K562 (cell line): ENCODE measurements around the gene ATPAF2. TPM values are rescaled to one million over a fixed set of nuclear protein-coding genes. Genes with fewer than 3 reads are reported as not detected.

Experiments used
- ATAC-seq: fragments of 200-7000 bp; cut with Tn5 transposase; 3 replicates; pipeline ENCODE4 v1.9.1; 2020; ENCODE audit warnings: moderate library complexity
- BruUV-seq: library from RNA; stranded (reverse); fragments of 400-500 nt; replicated peaks from 2 replicates; lab custom pipeline; 2021; lab: Mats Ljungman, UMichigan
- CTCF ChIA-PET: fragments of 300-600 bp; formaldehyde crosslinking; extraction: SDS; loops from one replicate; lab custom pipeline; 2021; ENCODE audit warnings: low intra/inter-chr PET ratio; lab: Yijun Ruan, JAX
- POLR2A ChIA-PET: fragments of 300-600, 350-650 bp; sonication (Branson Sonifier 250); formaldehyde crosslinking; extraction: SDS; loops from one replicate; lab custom pipeline; 2021; ENCODE audit warnings: antibody characterized with exemption, inconsistent platforms; lab: Yijun Ruan, JAX
- DNase-seq, 4 experiments: peaks; one replicate each; pipeline versions ENCODE4 v3.0.0 to v3.0.0-alpha.2; 2011 to 2018; ENCODE audit warnings: low spot score in 3 of 4, mixed read lengths in 3 of 4; ENCODE audit errors: extremely low read depth in 1 of 4
- FAIRE-seq: peaks from 2 replicates; lab custom pipeline; 2011; peaks lifted over from hg19 to GRCh38; lab: Jason Lieb, UNC
- H2AFZ ChIP-seq: 2 replicates; pipeline ENCODE4 v1.6.0; 2011; ENCODE audit warnings: low read depth, low read length, control low read depth, inconsistent platforms
- H3K27ac ChIP-seq: fragments of 200-600 bp; 3 replicates; pipeline ENCODE4 v1.8.0; 2011; ENCODE audit warnings: low read depth, mild to moderate bottlenecking, control low read depth, inconsistent platforms, low read length, moderate library complexity, mixed read lengths; ENCODE audit errors: extremely low read depth
- H3K27me3 ChIP-seq, 2 experiments: fragments of 300-600 bp in 1 of 2; 2 replicates in 1 of 2; 3 replicates in 1 of 2; pipeline versions ENCODE4 v1.6.0 to v1.8.0; 2011; ENCODE audit warnings: inconsistent platforms in 2 of 2, low read length in 2 of 2, mild to moderate bottlenecking in 1 of 2, mixed read lengths in 1 of 2, moderate library complexity in 1 of 2; ENCODE audit not compliant: control insufficient read depth in 2 of 2, insufficient read depth in 2 of 2
- H3K36me3 ChIP-seq: fragments of 300-600 bp; 3 replicates; pipeline ENCODE4 v1.8.0; 2011; ENCODE audit warnings: mild to moderate bottlenecking, low read length, inconsistent platforms; ENCODE audit not compliant: control insufficient read depth, insufficient read depth
- H3K4me1 ChIP-seq, 2 experiments: fragments of 200-600 bp in 1 of 2; replicated peaks in 1 of 2; 2 replicates in 1 of 2; 3 replicates in 1 of 2; pipeline versions ENCODE4 v1.5.1 to v1.8.0; 2011; ENCODE audit warnings: inconsistent platforms in 2 of 2, low read length in 2 of 2, mild to moderate bottlenecking in 1 of 2, mixed read lengths in 1 of 2, moderate library complexity in 1 of 2; ENCODE audit not compliant: control insufficient read depth in 2 of 2, insufficient read depth in 2 of 2
- H3K4me2 ChIP-seq: 2 replicates; pipeline ENCODE4 v1.6.1; 2011; ENCODE audit warnings: low read length, control low read depth, inconsistent platforms, mixed read lengths; ENCODE audit not compliant: insufficient read depth
- H3K4me3 ChIP-seq: fragments of 200-600 bp; sonication (generic), shearing (Covaris generic); 2 replicates; pipeline ENCODE4 v1.5.1; 2016; ENCODE audit warnings: control low read depth, inconsistent platforms
- H3K79me2 ChIP-seq: fragments of 200-600 bp; 3 replicates; pipeline ENCODE4 v1.8.0; 2011; ENCODE audit warnings: low read length, inconsistent platforms; ENCODE audit not compliant: control insufficient read depth, insufficient read depth
- H3K9ac ChIP-seq, 2 experiments: 2 replicates each; pipeline versions ENCODE4 v1.6.0 to v1.6.1; 2011; ENCODE audit warnings: low read depth in 2 of 2, low read length in 2 of 2, control low read depth in 1 of 2, inconsistent platforms in 1 of 2, mild to moderate bottlenecking in 1 of 2, mixed read lengths in 1 of 2; ENCODE audit not compliant: insufficient read depth in 1 of 2
- H3K9me1 ChIP-seq: one replicate; pipeline ENCODE4 v1.6.0; 2011; ENCODE audit warnings: inconsistent platforms, mild to moderate bottlenecking, low read length, moderate library complexity; ENCODE audit not compliant: control insufficient read depth, insufficient read depth
- H3K9me3 ChIP-seq: replicated peaks from 2 replicates; pipeline ENCODE4 v1.5.1; 2011; ENCODE audit warnings: low read depth, low read length, inconsistent platforms; ENCODE audit not compliant: control insufficient read depth, insufficient read depth
- H4K20me1 ChIP-seq: replicated peaks from 2 replicates; pipeline ENCODE4 v1.6.1; 2011; ENCODE audit warnings: low read length, inconsistent platforms, mixed read lengths; ENCODE audit not compliant: control insufficient read depth, insufficient read depth
- L3MBTL2 ChIP-seq: fragments of 450-650 bp; IDR thresholded peaks from 2 replicates; pipeline ENCODE4 v1.6.1; 2016; ENCODE audit warnings: mild to moderate bottlenecking, moderate library complexity
- PHF8 ChIP-seq: fragments of 200-600 bp; sonication (generic); IDR thresholded peaks from 2 replicates; pipeline ENCODE4 v1.6.1; 2012; ENCODE audit warnings: mixed run types, mild to moderate bottlenecking, inconsistent platforms, low read length, moderate library complexity, borderline replicate concordance
- RBBP5 ChIP-seq: fragments of 200-600 bp; sonication (generic); IDR thresholded peaks from 2 replicates; pipeline ENCODE4 v1.6.1; 2012; ENCODE audit warnings: borderline replicate concordance, mild to moderate bottlenecking, low read length, control low read depth, inconsistent platforms; ENCODE audit not compliant: insufficient read depth, poor library complexity, severe bottlenecking
- RFX1 ChIP-seq: fragments of 450-650 bp; IDR thresholded peaks from 2 replicates; pipeline ENCODE4 v1.6.1; 2016; ENCODE audit warnings: mild to moderate bottlenecking, moderate library complexity
- SPI1 ChIP-seq: IDR thresholded peaks from 2 replicates; pipeline ENCODE4 v1.6.1; 2011; ENCODE audit warnings: low read depth, low read length, control low read depth, borderline replicate concordance
- WGBS: fragments of 100-300 bp; shearing (Covaris generic); methylation state at CpG from one replicate; pipeline ENCODE4 v1.1.6; 2016; ENCODE audit warnings: low coverage, mixed read lengths; ENCODE audit not compliant: insufficient coverage; ENCODE audit errors: missing lambda C conversion rate; 5-methylcytosine and 5-hydroxymethylcytosine counted together
- in situ Hi-C: fragments of 300-500 bp; cut with MboI; formaldehyde crosslinking; loops from 4 replicates; pipeline ENCODE4 v1.15.0; 2018; ENCODE audit warnings: inconsistent platforms, mixed read lengths
- intact Hi-C: fragments of 100-400 bp; cut with micrococcal nuclease; formaldehyde crosslinking; loops from 2 replicates; pipeline ENCODE4 v1.14.2; 2022
- polyA plus RNA-seq, 8 experiments: library from polyadenylated mRNA; depleted of rRNA in 4 of 8; stranded (reverse) in 5 of 8; unstranded in 3 of 8; fragments of >200 nt; fragmentation: Nextera tagmentation in 2 of 8; fragmentation: Illumina TruSeq in 1 of 8; extraction: Ambion mirVana in 2 of 8; extraction: Trizol in 1 of 8; gene quantifications; 2 replicates each; pipeline versions ENCODE4 v1.2.1 to v1.2.3, GENCODE V29; 2011 to 2014; ENCODE audit warnings: inconsistent platforms in 1 of 8, missing spikeins in 1 of 8
- total RNA-seq, 7 experiments: library from RNA; depleted of rRNA in 6 of 7; stranded (reverse); fragments of >200 nt in 6 of 7; fragmentation: Illumina TruSeq in 2 of 7; extraction: Trizol in 2 of 7; gene quantifications; 2 replicates each; pipeline versions ENCODE4 v1.2.1 to v1.2.3, GENCODE V29; 2011 to 2021; ENCODE audit warnings: low replicate concordance in 1 of 7
- TF ChIP-seq, protein P1 (sequence below): sonication (generic); formaldehyde crosslinking; IDR thresholded peaks from 2 replicates; pipeline ENCODE4 v1.8.0; 2022; ENCODE audit warnings: mild to moderate bottlenecking, low read depth, missing genetic modification reagents
- TF ChIP-seq, protein P2 (sequence below), 2 experiments: IDR thresholded peaks; 2 replicates each; pipeline ENCODE4 v1.6.1; 2011; ENCODE audit warnings: borderline replicate concordance in 1 of 2, control low read depth in 1 of 2, low read depth in 1 of 2, low read length in 1 of 2, mild to moderate bottlenecking in 1 of 2, mixed read lengths in 1 of 2, moderate library complexity in 1 of 2; ENCODE audit not compliant: insufficient read depth in 1 of 2, insufficient read length in 1 of 2, poor library complexity in 1 of 2, severe bottlenecking in 1 of 2; ENCODE audit errors: extremely low read depth in 1 of 2
- TF ChIP-seq, protein P3 (sequence below): fragments of 450-650 bp; IDR thresholded peaks from 2 replicates; pipeline ENCODE4 v1.6.1; 2017; ENCODE audit warnings: mild to moderate bottlenecking, moderate library complexity
- TF ChIP-seq, protein P4 (sequence below): fragments of 450-650 bp; IDR thresholded peaks from 2 replicates; pipeline ENCODE4 v1.6.1; 2017; ENCODE audit warnings: antibody characterized with exemption, mild to moderate bottlenecking
- TF ChIP-seq, protein P5 (sequence below): fragments of 450-650 bp; conservative IDR thresholded peaks from 2 replicates; pipeline ENCODE4 v1.6.1; 2016; ENCODE audit warnings: missing genetic modification characterization, low read depth, mild to moderate bottlenecking, missing compliant biosample characterization, moderate library complexity

Gene ATPAF2
- total and polyA plus RNA-seq, 9 of the 15 experiments (the other 6 are each of a cell fraction or from before 2014, with no cell fraction given), result 2.1 to 19.2 (median 11.3) TPM

DNA sequence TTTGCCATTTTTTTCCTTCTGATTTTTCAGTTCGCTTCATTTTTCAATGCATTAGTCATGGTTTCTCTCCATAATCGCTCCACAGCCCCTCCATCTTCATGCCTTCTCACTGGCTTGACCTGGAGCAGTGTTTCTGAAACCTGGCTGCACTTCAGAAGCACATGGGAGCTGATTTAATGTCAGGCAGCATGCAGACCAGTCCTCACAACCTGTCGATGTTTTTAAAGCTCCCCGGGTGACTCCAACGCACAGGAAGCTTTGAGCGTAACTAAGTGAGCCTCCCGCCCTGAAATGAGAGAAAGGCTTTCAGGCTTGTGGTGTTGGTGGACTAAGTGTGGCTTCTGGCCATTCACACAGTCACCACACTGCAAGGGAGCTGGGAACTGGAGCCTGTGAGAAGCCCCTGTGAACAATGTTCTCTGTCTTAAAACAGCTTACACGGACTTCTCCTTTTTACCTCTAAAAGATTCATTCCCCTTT is 31.9 kb upstream of the ATPAF2 start:
- peak overlapping the region; percentile 77 for H3K27ac ChIP-seq
- WGBS, result 7% methylated on average over 8 of the region's 8 CpGs
- TF ChIP-seq, protein P1, sequence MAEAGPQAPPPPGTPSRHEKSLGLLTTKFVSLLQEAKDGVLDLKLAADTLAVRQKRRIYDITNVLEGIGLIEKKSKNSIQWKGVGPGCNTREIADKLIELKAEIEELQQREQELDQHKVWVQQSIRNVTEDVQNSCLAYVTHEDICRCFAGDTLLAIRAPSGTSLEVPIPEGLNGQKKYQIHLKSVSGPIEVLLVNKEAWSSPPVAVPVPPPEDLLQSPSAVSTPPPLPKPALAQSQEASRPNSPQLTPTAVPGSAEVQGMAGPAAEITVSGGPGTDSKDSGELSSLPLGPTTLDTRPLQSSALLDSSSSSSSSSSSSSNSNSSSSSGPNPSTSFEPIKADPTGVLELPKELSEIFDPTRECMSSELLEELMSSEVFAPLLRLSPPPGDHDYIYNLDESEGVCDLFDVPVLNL (CRISPR knock-in tag), result no peak
- TF ChIP-seq, protein P2, sequence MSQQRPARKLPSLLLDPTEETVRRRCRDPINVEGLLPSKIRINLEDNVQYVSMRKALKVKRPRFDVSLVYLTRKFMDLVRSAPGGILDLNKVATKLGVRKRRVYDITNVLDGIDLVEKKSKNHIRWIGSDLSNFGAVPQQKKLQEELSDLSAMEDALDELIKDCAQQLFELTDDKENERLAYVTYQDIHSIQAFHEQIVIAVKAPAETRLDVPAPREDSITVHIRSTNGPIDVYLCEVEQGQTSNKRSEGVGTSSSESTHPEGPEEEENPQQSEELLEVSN (IDR thresholded peaks at IDR 0.05; ENCODE audit: borderline replicate concordance in 1 of 2, extremely low read depth in 1 of 2, insufficient read depth in 1 of 2, insufficient read length in 1 of 2, low read depth in 1 of 2, low read length in 1 of 2, poor library complexity in 1 of 2, severe bottlenecking in 1 of 2), result peak in 1 of 2 experiments; percentile 51
- TF ChIP-seq, protein P3, sequence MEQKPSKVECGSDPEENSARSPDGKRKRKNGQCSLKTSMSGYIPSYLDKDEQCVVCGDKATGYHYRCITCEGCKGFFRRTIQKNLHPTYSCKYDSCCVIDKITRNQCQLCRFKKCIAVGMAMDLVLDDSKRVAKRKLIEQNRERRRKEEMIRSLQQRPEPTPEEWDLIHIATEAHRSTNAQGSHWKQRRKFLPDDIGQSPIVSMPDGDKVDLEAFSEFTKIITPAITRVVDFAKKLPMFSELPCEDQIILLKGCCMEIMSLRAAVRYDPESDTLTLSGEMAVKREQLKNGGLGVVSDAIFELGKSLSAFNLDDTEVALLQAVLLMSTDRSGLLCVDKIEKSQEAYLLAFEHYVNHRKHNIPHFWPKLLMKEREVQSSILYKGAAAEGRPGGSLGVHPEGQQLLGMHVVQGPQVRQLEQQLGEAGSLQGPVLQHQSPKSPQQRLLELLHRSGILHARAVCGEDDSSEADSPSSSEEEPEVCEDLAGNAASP, result no peak
- TF ChIP-seq PHF8 (peak; percentile 21; the same call in 1 of the 2 replicates), L3MBTL2 (peak; percentile 52), RFX1 (peak; percentile 12; the same call in 1 of the 2 replicates), RBBP5 (peak; percentile 24), SPI1 (peak; percentile 54; the same call in 1 of the 2 replicates)
- TF ChIP-seq, protein P4, sequence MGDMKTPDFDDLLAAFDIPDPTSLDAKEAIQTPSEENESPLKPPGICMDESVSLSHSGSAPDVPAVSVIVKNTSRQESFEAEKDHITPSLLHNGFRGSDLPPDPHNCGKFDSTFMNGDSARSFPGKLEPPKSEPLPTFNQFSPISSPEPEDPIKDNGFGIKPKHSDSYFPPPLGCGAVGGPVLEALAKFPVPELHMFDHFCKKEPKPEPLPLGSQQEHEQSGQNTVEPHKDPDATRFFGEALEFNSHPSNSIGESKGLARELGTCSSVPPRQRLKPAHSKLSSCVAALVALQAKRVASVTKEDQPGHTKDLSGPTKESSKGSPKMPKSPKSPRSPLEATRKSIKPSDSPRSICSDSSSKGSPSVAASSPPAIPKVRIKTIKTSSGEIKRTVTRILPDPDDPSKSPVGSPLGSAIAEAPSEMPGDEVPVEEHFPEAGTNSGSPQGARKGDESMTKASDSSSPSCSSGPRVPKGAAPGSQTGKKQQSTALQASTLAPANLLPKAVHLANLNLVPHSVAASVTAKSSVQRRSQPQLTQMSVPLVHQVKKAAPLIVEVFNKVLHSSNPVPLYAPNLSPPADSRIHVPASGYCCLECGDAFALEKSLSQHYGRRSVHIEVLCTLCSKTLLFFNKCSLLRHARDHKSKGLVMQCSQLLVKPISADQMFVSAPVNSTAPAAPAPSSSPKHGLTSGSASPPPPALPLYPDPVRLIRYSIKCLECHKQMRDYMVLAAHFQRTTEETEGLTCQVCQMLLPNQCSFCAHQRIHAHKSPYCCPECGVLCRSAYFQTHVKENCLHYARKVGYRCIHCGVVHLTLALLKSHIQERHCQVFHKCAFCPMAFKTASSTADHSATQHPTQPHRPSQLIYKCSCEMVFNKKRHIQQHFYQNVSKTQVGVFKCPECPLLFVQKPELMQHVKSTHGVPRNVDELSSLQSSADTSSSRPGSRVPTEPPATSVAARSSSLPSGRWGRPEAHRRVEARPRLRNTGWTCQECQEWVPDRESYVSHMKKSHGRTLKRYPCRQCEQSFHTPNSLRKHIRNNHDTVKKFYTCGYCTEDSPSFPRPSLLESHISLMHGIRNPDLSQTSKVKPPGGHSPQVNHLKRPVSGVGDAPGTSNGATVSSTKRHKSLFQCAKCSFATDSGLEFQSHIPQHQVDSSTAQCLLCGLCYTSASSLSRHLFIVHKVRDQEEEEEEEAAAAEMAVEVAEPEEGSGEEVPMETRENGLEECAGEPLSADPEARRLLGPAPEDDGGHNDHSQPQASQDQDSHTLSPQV, result peak; percentile 65
- TF ChIP-seq, protein P5, sequence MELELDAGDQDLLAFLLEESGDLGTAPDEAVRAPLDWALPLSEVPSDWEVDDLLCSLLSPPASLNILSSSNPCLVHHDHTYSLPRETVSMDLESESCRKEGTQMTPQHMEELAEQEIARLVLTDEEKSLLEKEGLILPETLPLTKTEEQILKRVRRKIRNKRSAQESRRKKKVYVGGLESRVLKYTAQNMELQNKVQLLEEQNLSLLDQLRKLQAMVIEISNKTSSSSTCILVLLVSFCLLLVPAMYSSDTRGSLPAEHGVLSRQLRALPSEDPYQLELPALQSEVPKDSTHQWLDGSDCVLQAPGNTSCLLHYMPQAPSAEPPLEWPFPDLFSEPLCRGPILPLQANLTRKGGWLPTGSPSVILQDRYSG, result 0 out of 2 replicates have a peak, but pooled peaks have one; percentile 26

More for the DNA sequence above, 31.9 kb upstream of the ATPAF2 start:
- in situ Hi-C loops, result no loop called here
- Histone ChIP-seq H2AFZ (peak overlapping the region; percentile 96), H3K36me3 (no peaks in the 10 kb centered on the region), H3K4me3 (peak overlapping the region; percentile 16; the same call in 1 of the 2 replicates), H3K27me3 (no peaks in the 10 kb centered on the region), H3K4me1 (peaks cover 3 to 35% of the 10 kb centered on the region in 2 experiments; a peak in 3 of 5 replicates), H3K9ac (peak overlapping the region; percentile 58 to 87; a peak in 3 of 4 replicates), H3K9me3 (no peaks in the 10 kb centered on the region), H4K20me1 (no peaks in the 10 kb centered on the region), H3K79me2 (no peaks in the 10 kb centered on the region), H3K9me1 (no peaks in the 10 kb centered on the region), H3K4me2 (peak overlapping the region; percentile 72)
- peak; percentile 83 for ATAC-seq
- ChIA-PET POLR2A (interaction anchor here (0.7 to 1.9 kb wide), 5 partner anchors 10 to 43 kb away, joined by 3 to 9 read pairs (median 3); no protein-coding TSS in a partner anchor), CTCF (no interaction called here)
- BruUV-seq, result no TSS peak
- peak; percentile 39 to 69 (median 46) for DNase-seq
- FAIRE-seq, result peak; percentile 83
- intact Hi-C loops, result no loop called here
